Thoracic aorta (tissue), 2 donors: ENCODE data around the gene CELF4. TPM values are rescaled to one million over a fixed set of nuclear protein-coding genes. Genes with fewer than 3 reads are reported as not detected.

Experiments
- ATAC-seq: fragments of 150-250 bp; one replicate; pipeline ENCODE4 v1.8.0; 2017; ENCODE audit warnings: low read depth; ENCODE audit not compliant: insufficient number of reproducible peaks, low FRiP score
- DNase-seq: peaks from one replicate; pipeline ENCODE4 v3.0.0-alpha.2; 2020; ENCODE audit warnings: low spot score
- H3K27ac ChIP-seq, 2 donors: fragments of 200-600 bp; sonication (generic); 1 replicate in 1 of 2; 2 replicates in 1 of 2; pipeline ENCODE4 v1.5.1; 2016; ENCODE audit warnings: mild to moderate bottlenecking in 2 of 2, moderate library complexity in 2 of 2
- H3K27me3 ChIP-seq: fragments of 200-600 bp; sonication (generic); replicated peaks from 2 replicates; pipeline ENCODE4 v1.6.0; 2016; ENCODE audit warnings: mild to moderate bottlenecking; ENCODE audit not compliant: insufficient read depth
- H3K36me3 ChIP-seq: fragments of 200-600 bp; sonication (generic); one replicate; pipeline ENCODE4 v1.5.1; 2016
- H3K4me1 ChIP-seq, 2 donors: fragments of 200-600 bp; sonication (generic); 1 replicate in 1 of 2; 2 replicates in 1 of 2; pipeline versions ENCODE4 v1.5.1 to v1.6.0; 2016; ENCODE audit warnings: low read depth in 2 of 2, mild to moderate bottlenecking in 1 of 2; ENCODE audit not compliant: control insufficient read depth in 1 of 2
- H3K4me3 ChIP-seq: fragments of 200-600 bp; sonication (generic); 2 replicates; pipeline ENCODE4 v1.5.1; 2016; ENCODE audit warnings: mild to moderate bottlenecking
- H3K9me3 ChIP-seq: fragments of 200-600 bp; sonication (generic); 2 replicates; pipeline ENCODE4 v1.5.1; 2016
- total RNA-seq, 2 donors: library from RNA; depleted of rRNA; stranded (reverse); fragments of >200 nt; gene quantifications; one replicate each; pipeline versions ENCODE4 v1.1.0 to v1.2.3, GENCODE V29; 2016
- TF ChIP-seq, protein P1 (sequence below): fragments of 200-600 bp; sonication (generic); IDR thresholded peaks from one replicate; pipeline ENCODE4 v1.5.1; 2019; ENCODE audit warnings: antibody characterized with exemption

CELF4 gene
- total RNA-seq, 2 donors from 2014 or later: not detected

DNA sequence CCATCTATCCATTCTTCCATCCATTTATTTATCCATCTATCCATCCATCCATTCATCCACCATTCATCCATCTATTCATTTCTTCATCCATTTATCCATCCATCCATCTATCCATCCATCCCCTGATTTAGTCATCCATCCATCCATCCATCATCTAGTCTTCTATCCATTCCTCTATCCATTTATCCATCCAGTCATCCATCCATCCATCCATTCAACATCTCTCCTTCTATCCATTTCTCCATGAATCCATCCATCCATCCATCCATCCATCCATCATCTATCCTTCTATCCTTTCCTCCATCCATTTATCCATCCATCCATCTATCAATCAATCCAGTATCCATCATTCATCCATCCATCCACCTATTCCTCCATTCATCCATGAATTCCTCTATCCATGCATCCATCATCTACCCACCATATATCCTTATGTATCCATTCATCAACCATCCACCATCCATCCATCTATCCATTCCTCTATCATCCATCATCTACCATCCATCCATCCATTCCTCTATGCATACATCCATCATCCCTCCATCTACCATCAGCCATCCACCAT, 185.0 kb downstream of the CELF4 start:
- Histone ChIP-seq H3K27ac (no peak overlapping the region), H3K4me1 (no peaks in the 10 kb centered on the region), H3K27me3 (no peaks in the 10 kb centered on the region), H3K9me3 (no peaks in the 10 kb centered on the region), H3K4me3 (no peak overlapping the region), H3K36me3 (no peaks in the 10 kb centered on the region)
- no peak for ATAC-seq
- TF ChIP-seq, protein P1, sequence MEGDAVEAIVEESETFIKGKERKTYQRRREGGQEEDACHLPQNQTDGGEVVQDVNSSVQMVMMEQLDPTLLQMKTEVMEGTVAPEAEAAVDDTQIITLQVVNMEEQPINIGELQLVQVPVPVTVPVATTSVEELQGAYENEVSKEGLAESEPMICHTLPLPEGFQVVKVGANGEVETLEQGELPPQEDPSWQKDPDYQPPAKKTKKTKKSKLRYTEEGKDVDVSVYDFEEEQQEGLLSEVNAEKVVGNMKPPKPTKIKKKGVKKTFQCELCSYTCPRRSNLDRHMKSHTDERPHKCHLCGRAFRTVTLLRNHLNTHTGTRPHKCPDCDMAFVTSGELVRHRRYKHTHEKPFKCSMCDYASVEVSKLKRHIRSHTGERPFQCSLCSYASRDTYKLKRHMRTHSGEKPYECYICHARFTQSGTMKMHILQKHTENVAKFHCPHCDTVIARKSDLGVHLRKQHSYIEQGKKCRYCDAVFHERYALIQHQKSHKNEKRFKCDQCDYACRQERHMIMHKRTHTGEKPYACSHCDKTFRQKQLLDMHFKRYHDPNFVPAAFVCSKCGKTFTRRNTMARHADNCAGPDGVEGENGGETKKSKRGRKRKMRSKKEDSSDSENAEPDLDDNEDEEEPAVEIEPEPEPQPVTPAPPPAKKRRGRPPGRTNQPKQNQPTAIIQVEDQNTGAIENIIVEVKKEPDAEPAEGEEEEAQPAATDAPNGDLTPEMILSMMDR: no peak
- DNase-seq: no peak

DNA sequence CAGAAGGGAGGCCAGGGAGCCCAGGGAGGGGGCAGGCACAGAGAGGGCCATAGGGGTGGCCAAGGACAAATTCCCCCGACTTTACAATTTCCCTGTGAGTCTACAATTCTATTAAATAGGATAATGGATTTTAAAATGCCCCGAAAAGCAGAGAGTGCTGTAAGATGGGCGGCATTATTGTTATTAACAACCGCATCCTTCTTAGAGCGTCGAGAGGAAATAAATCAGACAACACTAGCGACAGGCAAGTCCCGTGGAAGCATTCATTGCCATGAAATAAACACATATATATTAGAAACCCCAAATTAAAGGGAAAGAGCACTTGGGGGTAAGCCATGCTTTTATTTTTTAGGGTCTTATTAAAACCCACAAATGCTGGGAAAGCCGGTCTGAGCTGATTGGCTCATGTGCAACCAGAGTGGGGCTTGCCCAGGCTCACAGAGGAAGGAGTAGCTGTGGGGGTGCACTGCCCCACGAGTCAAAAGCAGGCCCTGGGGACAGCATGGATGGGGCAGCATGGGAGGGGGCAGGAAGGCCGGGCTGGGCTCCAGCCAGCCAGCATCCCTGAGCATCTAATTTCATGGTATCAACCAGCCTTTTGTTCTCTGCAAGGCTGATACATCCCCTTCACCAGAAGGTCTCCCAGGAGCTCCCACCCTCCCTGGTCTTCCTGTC, 187.1 kb downstream of the CELF4 start:
- Histone ChIP-seq H3K36me3 (no peaks in the 10 kb centered on the region), H3K27me3 (no peaks in the 10 kb centered on the region), H3K4me1 (no peaks in the 10 kb centered on the region), H3K27ac (no peak overlapping the region), H3K4me3 (no peak overlapping the region), H3K9me3 (no peaks in the 10 kb centered on the region)
- TF ChIP-seq, protein P1: no peak
- DNase-seq: no peak
- ATAC-seq: no peak

DNA sequence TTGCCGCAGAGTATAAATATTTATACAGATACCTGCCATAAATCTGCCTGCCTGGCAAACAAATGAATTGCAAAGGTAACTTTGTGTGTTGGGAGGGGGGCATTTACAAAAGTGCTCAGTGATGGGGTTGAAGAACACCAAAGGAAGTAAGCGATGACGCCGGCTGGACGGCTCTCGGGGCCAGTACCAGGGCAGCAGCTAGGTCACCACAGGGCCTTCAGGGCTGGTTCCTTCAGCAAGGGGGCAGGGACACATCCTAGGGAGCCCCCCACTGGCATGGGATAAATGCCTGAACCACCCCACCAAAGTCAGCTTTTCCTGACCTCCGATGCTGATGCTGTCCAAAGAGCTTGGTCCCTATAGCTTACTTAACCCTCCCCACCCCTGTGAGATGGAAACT, 190.4 kb downstream of the CELF4 start:
- H3K27me3 ChIP-seq: no peaks in the 10 kb centered on the region
- TF ChIP-seq, protein P1: no peak
- no peaks in the 10 kb centered on the region for H3K4me1 ChIP-seq
- DNase-seq (no peak), ATAC-seq (no peak)
- H3K27ac ChIP-seq: no peak overlapping the region
- no peak overlapping the region for H3K4me3 ChIP-seq
- no peaks in the 10 kb centered on the region for H3K36me3 ChIP-seq
- no peaks in the 10 kb centered on the region for H3K9me3 ChIP-seq

DNA sequence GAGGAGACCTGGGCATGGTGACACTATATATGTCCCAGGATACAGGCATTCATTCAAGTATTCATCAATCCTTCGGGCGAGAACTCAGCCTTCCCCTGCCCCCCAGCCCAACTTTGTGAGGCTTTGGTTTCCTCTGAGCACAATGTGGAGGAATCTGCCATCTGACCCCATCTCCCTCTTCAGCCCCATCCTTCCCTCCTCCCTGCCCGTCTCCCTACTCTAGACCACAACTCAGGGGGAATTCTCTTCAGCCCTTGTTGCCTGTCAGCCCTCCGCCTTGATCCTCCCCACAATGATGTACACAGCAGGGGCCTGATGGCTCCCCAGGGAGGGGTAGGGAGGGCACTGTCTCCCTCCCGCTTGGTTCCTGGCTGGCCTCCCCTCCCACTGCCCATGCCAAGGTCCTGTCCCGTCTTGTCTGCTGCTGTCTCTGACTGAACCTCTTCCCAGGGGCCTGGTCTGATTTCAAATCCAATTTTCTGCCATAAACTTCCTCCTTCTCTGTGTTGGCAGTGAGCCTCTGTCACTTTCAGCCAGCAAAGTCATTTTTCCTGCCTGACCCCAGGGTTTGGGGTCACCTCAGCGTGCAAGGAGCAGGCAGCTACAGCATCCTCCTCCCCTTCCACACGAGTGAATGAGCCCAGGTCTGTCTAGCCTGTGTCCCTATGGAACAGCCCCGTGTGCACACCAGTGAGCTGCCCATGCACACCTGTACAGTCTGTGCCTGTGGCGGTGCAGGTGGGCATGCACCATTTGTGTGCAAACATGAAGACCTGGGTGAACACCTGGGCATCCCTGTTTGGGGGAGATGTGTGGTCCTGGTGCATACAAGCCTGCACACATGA, 197.3 kb downstream of the CELF4 start:
- TF ChIP-seq, protein P1: no peak
- DNase-seq (no peak), ATAC-seq (no peak)
- no peaks in the 10 kb centered on the region for H3K9me3 ChIP-seq
- no peaks in the 10 kb centered on the region for H3K27me3 ChIP-seq
- no peak overlapping the region for H3K4me3 ChIP-seq
- no peaks in the 10 kb centered on the region for H3K36me3 ChIP-seq
- peaks cover 0 to 8% of the 10 kb centered on the region in 2 donors for H3K4me1 ChIP-seq
- H3K27ac ChIP-seq: no peak overlapping the region

DNA sequence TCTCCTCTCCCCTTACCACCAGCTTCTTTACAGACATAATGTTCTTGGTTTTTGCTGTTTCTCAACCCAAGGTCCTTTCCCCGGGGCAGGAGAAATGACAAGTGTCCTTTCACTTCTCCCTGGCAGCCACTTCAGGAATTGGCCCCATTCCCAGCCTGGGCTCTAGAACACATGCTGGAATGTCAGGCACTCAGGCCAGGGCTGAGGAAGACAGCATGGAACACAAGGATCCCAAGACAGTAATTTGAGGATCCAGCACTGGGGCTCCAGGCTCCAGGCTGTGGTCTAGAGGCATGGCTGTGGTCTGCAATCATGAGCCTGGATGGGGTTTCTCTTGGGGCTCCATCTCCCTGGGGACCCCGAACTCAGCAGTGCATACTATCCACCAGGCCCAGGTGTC, 201.4 kb downstream of the CELF4 start:
- H3K4me3 ChIP-seq: no peak overlapping the region
- ATAC-seq: no peak

More for the DNA sequence above, 201.4 kb downstream of the CELF4 start:
- H3K36me3 ChIP-seq: no peaks in the 10 kb centered on the region
- no peak overlapping the region for H3K27ac ChIP-seq
- DNase-seq: no peak
- TF ChIP-seq, protein P1: no peak
- H3K4me1 ChIP-seq: peaks cover 0 to 8% of the 10 kb centered on the region in 2 donors
- H3K9me3 ChIP-seq: no peaks in the 10 kb centered on the region
- no peaks in the 10 kb centered on the region for H3K27me3 ChIP-seq
